DMS114 treated with DMSO at 0.1 percent for 48 hours (cell line): Measurements from ENCODE around the gene SORCS2.

Experiments
- DNase-seq: peaks from one replicate; lab custom pipeline; 2025; ENCODE audit not compliant: unreplicated experiment; lab: John Stamatoyannopoulos, UW

The SORCS2 gene

GRCh38 chr4:7285244-7286094 lies 93.1 kb downstream of the SORCS2 start:
- DNase-seq: no peak

- no peak for DNase-seq
Measured at GRCh38 chr4:7286170-7286569, 93.8 kb downstream of the SORCS2 start.

GRCh38 chr4:7286798-7287197 lies 94.5 kb downstream of the SORCS2 start:
- DNase-seq: no peak

GRCh38 chr4:7287274-7287917 lies 95.1 kb downstream of the SORCS2 start:
- DNase-seq: no peak

GRCh38 chr4:7287918-7288280 lies 95.6 kb downstream of the SORCS2 start:
- no peak for DNase-seq

- DNase-seq: no peak
Measured at GRCh38 chr4:7288751-7289523, 96.6 kb downstream of the SORCS2 start.

- no peak for DNase-seq
Measured at GRCh38 chr4:7289589-7289988, 97.3 kb downstream of the SORCS2 start.

GRCh38 chr4:7291372-7292114 lies 99.2 kb downstream of the SORCS2 start:
- DNase-seq: no peak

GRCh38 chr4:7293703-7294102 lies 101.4 kb downstream of the SORCS2 start:
- DNase-seq: no peak

- no peak for DNase-seq
Measured at GRCh38 chr4:7294176-7294756, 101.9 kb downstream of the SORCS2 start.

GRCh38 chr4:7295197-7295910 lies 103.0 kb downstream of the SORCS2 start:
- no peak for DNase-seq

GRCh38 chr4:7295911-7296660 lies 103.7 kb downstream of the SORCS2 start:
- no peak for DNase-seq

GRCh38 chr4:7296661-7297335 lies 104.5 kb downstream of the SORCS2 start:
- DNase-seq: no peak

- DNase-seq: no peak
Measured at GRCh38 chr4:7297374-7297773, 105.0 kb downstream of the SORCS2 start.

- DNase-seq: no peak
Measured at GRCh38 chr4:7297881-7298280, 105.5 kb downstream of the SORCS2 start.

- DNase-seq: no peak
Measured at GRCh38 chr4:7298619-7299009, 106.3 kb downstream of the SORCS2 start.

GRCh38 chr4:7299010-7299907 lies 106.9 kb downstream of the SORCS2 start:
- DNase-seq: no peak
